ENCODE measurements around the gene INPP5F.
A peak's percentile ranks its signal among the peaks of the same experiment; 100 is the strongest.

The INPP5F gene

DNA sequence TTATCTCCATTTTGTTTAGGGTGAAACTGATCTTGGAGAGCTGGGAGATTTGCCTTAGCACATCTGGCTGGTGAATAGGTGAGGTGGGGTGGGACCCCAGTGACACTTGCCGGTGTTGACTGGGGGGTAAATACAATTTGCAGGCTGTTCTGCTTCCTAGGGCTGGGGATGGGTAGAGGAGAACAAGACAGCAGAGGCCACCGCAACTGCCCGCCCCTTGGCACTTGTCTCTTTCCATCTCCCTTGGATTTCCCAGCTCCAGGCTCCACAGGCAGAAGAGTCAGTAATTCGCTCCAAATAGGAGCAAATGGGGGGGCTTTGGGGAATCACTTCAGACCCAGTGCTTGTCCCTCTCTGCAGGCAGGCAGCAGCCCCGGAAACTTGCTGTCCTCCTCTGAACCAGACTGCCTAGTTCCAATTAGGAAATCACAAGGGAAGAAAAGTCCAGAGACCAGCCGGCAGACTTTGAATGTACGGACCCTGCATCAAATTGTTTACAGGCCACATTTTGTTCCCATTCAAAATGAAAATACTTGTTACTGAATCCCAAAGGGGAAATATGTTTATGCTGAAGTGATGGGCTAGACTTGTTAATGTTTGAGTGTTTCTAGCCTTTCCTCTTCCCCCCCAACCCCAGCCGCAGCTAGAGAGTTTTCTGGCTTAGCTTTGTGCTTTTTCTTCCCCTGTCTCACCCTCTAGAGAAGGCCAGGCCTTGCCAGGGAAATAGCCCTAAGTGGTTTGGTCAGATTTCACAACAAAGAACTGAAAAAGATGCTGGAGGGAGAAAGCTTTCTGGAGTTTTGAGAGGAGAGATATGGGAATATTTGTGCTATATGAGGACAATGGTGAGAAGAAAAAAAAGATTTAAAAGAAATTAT, 10.0 kb upstream of the INPP5F start:
- Mint-ChIP-seq H3K36me3 (peaks cover 5 to 14% of the 10 kb centered on the region in 2 donors), H3K4me1 (peaks cover 15 to 32% of the 10 kb centered on the region in 2 donors), H3K27me3 (no peaks in the 10 kb centered on the region), H3K9me3 (peaks cover 6 to 7% of the 10 kb centered on the region in 2 donors), H3K4me3 (no peak overlapping the region), H3K27ac (peak overlapping the region; percentile 38)
- no peak for ATAC-seq (replicated peaks)
- DNase-seq: no peak

GRCh38 chr10:119723161-119723560, 2.7 kb upstream of the INPP5F start:
- peak overlapping the region in 1 of 2 donors; percentile 8 for H3K4me3 Mint-ChIP-seq
- H3K27me3 Mint-ChIP-seq: no peaks in the 10 kb centered on the region
- ATAC-seq (replicated peaks) (no peak), DNase-seq (no peak)
- H3K36me3 Mint-ChIP-seq: peaks cover 8 to 15% of the 10 kb centered on the region in 2 donors
- H3K9me3 Mint-ChIP-seq: peaks cover 0 to 1% of the 10 kb centered on the region in 2 donors
- H3K4me1 Mint-ChIP-seq: peaks cover 25 to 48% of the 10 kb centered on the region in 2 donors
- peak overlapping the region; percentile 14 for H3K27ac Mint-ChIP-seq

GRCh38 chr10:119723624-119724023, 2.2 kb upstream of the INPP5F start:
- peak overlapping the region in 1 of 2 donors; percentile 8 for H3K4me3 Mint-ChIP-seq
- H3K4me1 Mint-ChIP-seq: peaks cover 24 to 53% of the 10 kb centered on the region in 2 donors
- ATAC-seq (replicated peaks) (no peak), DNase-seq (no peak)
- H3K9me3 Mint-ChIP-seq: peaks cover 0 to 1% of the 10 kb centered on the region in 2 donors
- H3K27ac Mint-ChIP-seq: peak overlapping the region; percentile 14
- no peaks in the 10 kb centered on the region for H3K27me3 Mint-ChIP-seq
- peaks cover 9 to 15% of the 10 kb centered on the region in 2 donors for H3K36me3 Mint-ChIP-seq

GRCh38 chr10:119724593-119725516, 995 bp upstream of the INPP5F start:
- peaks cover 0 to 1% of the 10 kb centered on the region in 2 donors for H3K9me3 Mint-ChIP-seq
- no peak for DNase-seq
- H3K27me3 Mint-ChIP-seq: no peaks in the 10 kb centered on the region
- peak overlapping the region; percentile 90 to 96 for H3K4me3 Mint-ChIP-seq
- peaks cover 26 to 57% of the 10 kb centered on the region in 2 donors for H3K4me1 Mint-ChIP-seq
- peak overlapping the region; percentile 66 for H3K27ac Mint-ChIP-seq
- peak; percentile 13 to 20 for ATAC-seq (replicated peaks)
- peaks cover 16 to 20% of the 10 kb centered on the region in 2 donors for H3K36me3 Mint-ChIP-seq

GRCh38 chr10:119725517-119725827, 378 bp upstream of the INPP5F start:
- peaks cover 22 to 25% of the 10 kb centered on the region in 2 donors for H3K36me3 Mint-ChIP-seq
- H3K9me3 Mint-ChIP-seq: peaks cover 0 to 1% of the 10 kb centered on the region in 2 donors
- no peaks in the 10 kb centered on the region for H3K27me3 Mint-ChIP-seq
- peak overlapping the region; percentile 90 to 96 for H3K4me3 Mint-ChIP-seq
- ATAC-seq (replicated peaks): peak in 1 of 2 donors; percentile 63
- no peak for DNase-seq
- H3K27ac Mint-ChIP-seq: peak overlapping the region; percentile 66
- peaks cover 26 to 62% of the 10 kb centered on the region in 2 donors for H3K4me1 Mint-ChIP-seq

GRCh38 chr10:119726676-119727261, 919 bp downstream of the INPP5F start:
- Mint-ChIP-seq H3K27me3 (no peaks in the 10 kb centered on the region), H3K27ac (peak overlapping the region; percentile 87), H3K4me3 (peak overlapping the region; percentile 90 to 96), H3K9me3 (peaks cover 0 to 1% of the 10 kb centered on the region in 2 donors), H3K4me1 (peaks cover 26 to 62% of the 10 kb centered on the region in 2 donors), H3K36me3 (peaks cover 25 to 28% of the 10 kb centered on the region in 2 donors)
- DNase-seq: no peak
- ATAC-seq (replicated peaks): no peak

DNA sequence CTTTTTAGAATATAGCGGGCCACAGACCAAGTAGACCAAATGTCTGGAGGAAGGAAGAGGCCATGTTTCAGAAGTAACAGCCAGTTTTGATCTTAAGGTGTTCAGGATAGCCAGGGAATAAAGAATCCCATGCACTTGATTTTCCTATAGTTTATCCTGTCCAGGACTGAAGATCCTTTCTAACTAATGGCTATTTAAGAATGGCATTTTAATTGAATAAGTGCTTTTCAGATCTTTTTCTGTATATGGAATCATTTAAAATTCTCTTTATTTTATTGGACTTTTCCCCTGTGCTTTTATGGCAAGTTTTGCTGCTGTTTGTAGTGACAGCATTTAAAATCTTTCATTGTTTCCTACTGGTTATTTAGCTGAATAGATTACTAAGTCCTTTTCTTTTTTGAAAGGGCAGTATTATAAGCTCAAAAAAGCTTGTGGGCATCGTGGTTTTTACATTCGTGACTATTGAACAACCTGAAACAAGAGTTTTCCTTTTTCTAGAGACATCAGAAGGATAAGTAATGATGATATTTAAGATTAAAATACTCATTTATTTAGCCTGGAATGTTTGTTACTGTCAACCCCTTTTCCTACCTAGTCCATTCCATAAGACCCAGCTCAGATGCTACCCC, 2.4 kb downstream of the INPP5F start:
- ATAC-seq (replicated peaks) (no peak), DNase-seq (no peak)
- H3K4me3 Mint-ChIP-seq: peak overlapping the region; percentile 90 to 96
- H3K9me3 Mint-ChIP-seq: peaks cover 0 to 1% of the 10 kb centered on the region in 2 donors
- H3K27me3 Mint-ChIP-seq: no peaks in the 10 kb centered on the region
- H3K36me3 Mint-ChIP-seq: peaks cover 31 to 34% of the 10 kb centered on the region in 2 donors
- peak overlapping the region; percentile 87 for H3K27ac Mint-ChIP-seq
- peaks cover 30 to 64% of the 10 kb centered on the region in 2 donors for H3K4me1 Mint-ChIP-seq

DNA sequence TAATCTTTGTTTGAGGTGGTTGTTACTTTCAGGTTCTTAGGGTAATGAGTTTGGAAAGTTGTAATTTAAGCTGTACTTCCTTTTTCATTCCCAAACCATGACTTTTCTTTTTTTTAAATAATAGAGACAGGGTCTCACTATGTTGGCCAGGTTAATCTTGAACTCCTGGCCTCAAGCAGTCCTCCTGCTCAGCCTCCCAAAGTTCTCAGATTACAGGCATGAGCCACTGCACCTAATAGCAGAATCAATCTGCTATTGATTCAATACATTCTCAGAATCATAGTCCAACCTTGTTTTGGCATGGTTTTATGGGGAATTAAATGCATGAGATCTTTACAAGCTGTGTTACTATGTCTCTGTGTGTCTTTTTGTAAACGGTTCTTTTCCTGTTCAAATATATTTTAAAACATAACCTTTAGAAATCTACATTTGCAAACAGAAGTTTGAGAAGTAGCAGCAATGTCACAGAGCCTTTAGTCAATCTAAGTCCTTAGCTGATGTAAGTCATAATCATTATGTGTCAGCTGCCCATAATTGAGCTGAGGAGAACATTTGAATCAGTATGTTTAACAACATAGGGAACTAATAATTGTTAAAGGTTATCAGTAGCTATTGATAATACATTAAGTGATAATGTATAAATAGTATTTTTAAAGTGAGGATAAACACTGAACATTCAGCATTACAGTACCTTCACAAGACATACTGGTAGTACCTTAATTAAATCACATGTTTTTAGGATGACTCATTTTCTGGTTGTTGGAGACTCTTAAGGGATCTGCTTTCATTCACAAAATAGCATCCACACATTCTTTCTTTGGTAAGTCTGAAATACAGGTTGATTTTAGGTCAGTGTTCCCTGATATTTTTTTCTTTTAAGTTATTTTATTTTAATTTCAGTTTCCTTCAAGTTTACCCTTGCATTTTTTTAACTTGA, 8.8 kb downstream of the INPP5F start:
- Mint-ChIP-seq H3K27me3 (no peaks in the 10 kb centered on the region), H3K36me3 (peaks cover 29% of the 10 kb centered on the region in 2 donors), H3K9me3 (no peaks in the 10 kb centered on the region), H3K4me3 (no peak overlapping the region), H3K27ac (no peak overlapping the region), H3K4me1 (peaks cover 24 to 45% of the 10 kb centered on the region in 2 donors)
- DNase-seq (no peak), ATAC-seq (replicated peaks) (peak in 1 of 2 donors; percentile 29)

DNA sequence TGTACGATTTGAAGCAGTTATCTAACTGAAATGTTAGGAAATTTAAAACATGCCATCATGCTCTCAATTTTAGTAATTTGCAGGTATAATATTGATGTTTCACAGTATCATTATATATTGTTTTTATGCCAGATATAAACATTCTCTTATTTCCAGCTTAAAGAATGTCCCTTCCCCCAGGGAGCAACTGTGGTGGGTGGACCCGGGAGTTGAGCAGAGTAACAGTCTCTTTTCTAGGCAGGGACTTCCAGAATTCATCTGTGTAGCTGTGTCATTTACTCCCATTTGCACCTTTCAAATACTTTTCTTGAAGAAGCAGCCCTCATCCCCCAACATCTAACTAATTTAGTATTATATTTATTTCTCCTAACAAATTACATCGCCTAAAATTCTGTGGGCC, 9.6 kb downstream of the INPP5F start:
- peaks cover 23 to 28% of the 10 kb centered on the region in 2 donors for H3K36me3 Mint-ChIP-seq
- H3K4me3 Mint-ChIP-seq: no peak overlapping the region
- H3K9me3 Mint-ChIP-seq: no peaks in the 10 kb centered on the region
- ATAC-seq (replicated peaks) (no peak), DNase-seq (no peak)
- H3K27ac Mint-ChIP-seq: no peak overlapping the region
- peaks cover 27 to 44% of the 10 kb centered on the region in 2 donors for H3K4me1 Mint-ChIP-seq
- H3K27me3 Mint-ChIP-seq: no peaks in the 10 kb centered on the region

- no peak overlapping the region for H3K4me3 Mint-ChIP-seq
- ATAC-seq (replicated peaks) (no peak), DNase-seq (no peak)
- peaks cover 21 to 25% of the 10 kb centered on the region in 2 donors for H3K36me3 Mint-ChIP-seq
- peaks cover 28 to 44% of the 10 kb centered on the region in 2 donors for H3K4me1 Mint-ChIP-seq
- H3K27ac Mint-ChIP-seq: no peak overlapping the region
- no peaks in the 10 kb centered on the region for H3K9me3 Mint-ChIP-seq
- H3K27me3 Mint-ChIP-seq: no peaks in the 10 kb centered on the region
These were observed 10.4 kb downstream of the INPP5F start for GRCh38 chr10:119736220-119736619.

DNA sequence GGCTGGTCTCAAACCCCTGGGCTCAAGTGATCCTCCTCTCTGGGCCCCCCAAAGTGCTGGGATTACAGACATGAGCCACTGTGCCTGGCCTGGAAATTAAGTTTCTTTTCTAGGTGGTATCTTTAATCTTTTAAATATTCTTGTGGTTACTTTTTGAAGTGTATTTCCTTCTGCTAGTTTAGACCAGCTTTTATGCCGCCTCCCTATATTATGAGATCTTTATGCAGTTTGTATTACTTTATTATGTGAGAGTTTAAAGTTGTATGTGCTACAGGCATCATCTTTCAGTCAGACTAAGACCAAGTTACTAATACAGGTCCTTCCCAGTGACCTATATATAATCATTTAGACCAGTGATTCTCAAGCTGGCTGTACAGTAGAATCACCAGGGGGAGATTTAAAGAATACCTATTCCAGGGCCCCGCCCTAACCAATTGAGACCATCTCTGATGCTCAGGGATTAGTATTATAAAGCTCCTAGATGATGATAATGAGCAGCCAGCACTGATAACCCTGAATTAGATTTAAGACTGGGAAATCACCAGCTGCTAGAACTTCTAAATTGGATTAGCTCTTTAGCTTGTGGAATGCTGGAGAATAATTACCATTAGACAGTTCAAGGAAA, 11.3 kb downstream of the INPP5F start:
- H3K27ac Mint-ChIP-seq: no peak overlapping the region
- peaks cover 21 to 25% of the 10 kb centered on the region in 2 donors for H3K36me3 Mint-ChIP-seq
- no peak for DNase-seq
- peak in 1 of 2 donors; percentile 47 for ATAC-seq (replicated peaks)
- H3K4me3 Mint-ChIP-seq: no peak overlapping the region
- H3K27me3 Mint-ChIP-seq: no peaks in the 10 kb centered on the region
- H3K9me3 Mint-ChIP-seq: no peaks in the 10 kb centered on the region
- H3K4me1 Mint-ChIP-seq: peaks cover 28 to 44% of the 10 kb centered on the region in 2 donors

GRCh38 chr10:119737823-119738222, 12.0 kb downstream of the INPP5F start:
- Mint-ChIP-seq H3K27ac (peak overlapping the region; percentile 51), H3K36me3 (peaks cover 22 to 24% of the 10 kb centered on the region in 2 donors), H3K9me3 (no peaks in the 10 kb centered on the region), H3K4me3 (no peak overlapping the region), H3K4me1 (peaks cover 31 to 50% of the 10 kb centered on the region in 2 donors), H3K27me3 (no peaks in the 10 kb centered on the region)
- no peak for DNase-seq
- ATAC-seq (replicated peaks): peak; percentile 19 to 65
